Mesodermal cell (in vitro differentiated cells): ENCODE measurements around the gene DYNLT1.
"Not testable (repeated sequence)": the region's sequence is repeated elsewhere in the genome, so short reads cannot be mapped to it uniquely, and the experiment has no call there.

Experiments
- H3K27ac ChIP-seq: 2 replicates; pipeline ENCODE4 v1.7.0; 2013; ENCODE audit warnings: mild to moderate bottlenecking, low read depth, low read length, moderate library complexity; ENCODE audit not compliant: severe bottlenecking
- H3K36me3 ChIP-seq: 2 replicates; pipeline ENCODE4 v1.7.1; 2013; ENCODE audit warnings: mild to moderate bottlenecking, low read length, moderate library complexity; ENCODE audit not compliant: control insufficient read depth, insufficient read depth
- H3K4me1 ChIP-seq: one replicate; pipeline ENCODE4 v1.7.1; 2013; ENCODE audit warnings: mild to moderate bottlenecking, low read length; ENCODE audit not compliant: insufficient read depth, control insufficient read depth, poor library complexity, severe bottlenecking
- H3K4me3 ChIP-seq: 2 replicates; pipeline ENCODE4 v1.7.0; 2013; ENCODE audit warnings: low read length, control low read depth, mild to moderate bottlenecking; ENCODE audit not compliant: insufficient read depth, poor library complexity, severe bottlenecking; ENCODE audit errors: extremely low read depth
- H3K9me3 ChIP-seq: 2 replicates; pipeline ENCODE4 v1.7.1; 2013; ENCODE audit warnings: mild to moderate bottlenecking, low read length, moderate library complexity; ENCODE audit not compliant: control insufficient read depth
- WGBS, 2 experiments: methylation state at CpG; one replicate each; pipeline ENCODE4 v1.1.5; 2013; ENCODE audit warnings: missing lambda C conversion rate in 2 of 2; ENCODE audit not compliant: insufficient coverage in 2 of 2; 5-methylcytosine and 5-hydroxymethylcytosine counted together

The DYNLT1 gene

DNA sequence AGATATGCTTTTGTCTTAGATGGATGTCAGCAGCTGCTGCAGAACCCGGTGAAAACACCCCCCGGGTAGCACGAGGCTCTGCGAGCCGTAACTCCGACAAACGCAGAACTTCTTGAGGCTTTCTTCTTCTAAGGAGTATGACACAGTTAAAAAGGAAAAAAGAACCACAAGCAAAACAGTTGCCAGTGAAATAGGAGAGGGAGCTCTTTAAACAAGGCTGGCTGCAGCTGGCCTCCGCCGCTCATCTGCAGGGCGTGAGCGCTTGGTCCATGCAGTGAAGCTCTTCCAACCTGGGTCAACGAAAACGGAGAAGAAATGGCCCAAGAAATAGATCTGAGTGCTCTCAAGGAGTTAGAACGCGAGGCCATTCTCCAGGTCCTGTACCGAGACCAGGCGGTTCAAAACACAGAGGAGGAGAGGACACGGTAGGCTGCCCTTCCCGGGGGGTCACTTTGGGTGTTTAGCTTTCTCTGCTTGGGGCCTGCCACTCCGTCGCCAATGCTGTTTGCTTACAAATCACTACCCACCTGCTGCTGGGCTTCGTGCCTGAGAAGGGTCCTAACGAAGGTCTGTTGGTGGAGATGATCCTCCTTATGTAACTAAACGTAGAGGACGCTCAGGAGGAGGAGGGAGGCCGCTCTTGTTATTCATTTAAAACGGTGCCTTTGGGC, 18.5 kb upstream of the DYNLT1 start:
- no peaks in the 10 kb centered on the region for H3K4me1 ChIP-seq
- no peak overlapping the region for H3K4me3 ChIP-seq
- no peak overlapping the region for H3K27ac ChIP-seq
- no peaks in the 10 kb centered on the region for H3K36me3 ChIP-seq
- WGBS, 2 experiments = 72 to 76% methylated on average over 25 to 26 of the region's 27 CpGs
- H3K9me3 ChIP-seq = no peaks in the 10 kb centered on the region

DNA sequence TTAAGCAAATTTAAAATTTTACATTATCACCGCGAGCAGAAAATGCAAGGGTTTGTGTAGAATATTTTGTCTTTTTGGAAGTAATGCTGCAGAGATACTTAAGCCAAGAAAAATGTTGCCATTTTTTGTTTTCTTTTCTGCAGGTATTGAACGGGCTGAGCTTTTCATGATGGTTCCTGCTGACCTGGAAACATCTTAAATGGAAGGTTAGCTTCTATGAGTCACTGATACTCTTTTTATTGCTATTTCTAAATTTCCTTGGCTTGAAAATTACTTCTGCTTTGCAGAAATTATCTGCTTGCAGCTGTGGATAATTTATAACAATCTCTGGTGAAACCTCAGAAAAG, 18.0 kb upstream of the DYNLT1 start:
- Histone ChIP-seq H3K36me3 (no peaks in the 10 kb centered on the region), H3K9me3 (no peaks in the 10 kb centered on the region), H3K4me3 (no peak overlapping the region), H3K4me1 (no peaks in the 10 kb centered on the region), H3K27ac (no peak overlapping the region)
- 100% methylated on average over 1 of the region's 3 CpGs; no CpG with 5 or more reads in 1 of the 2 experiments for WGBS, 2 experiments

DNA sequence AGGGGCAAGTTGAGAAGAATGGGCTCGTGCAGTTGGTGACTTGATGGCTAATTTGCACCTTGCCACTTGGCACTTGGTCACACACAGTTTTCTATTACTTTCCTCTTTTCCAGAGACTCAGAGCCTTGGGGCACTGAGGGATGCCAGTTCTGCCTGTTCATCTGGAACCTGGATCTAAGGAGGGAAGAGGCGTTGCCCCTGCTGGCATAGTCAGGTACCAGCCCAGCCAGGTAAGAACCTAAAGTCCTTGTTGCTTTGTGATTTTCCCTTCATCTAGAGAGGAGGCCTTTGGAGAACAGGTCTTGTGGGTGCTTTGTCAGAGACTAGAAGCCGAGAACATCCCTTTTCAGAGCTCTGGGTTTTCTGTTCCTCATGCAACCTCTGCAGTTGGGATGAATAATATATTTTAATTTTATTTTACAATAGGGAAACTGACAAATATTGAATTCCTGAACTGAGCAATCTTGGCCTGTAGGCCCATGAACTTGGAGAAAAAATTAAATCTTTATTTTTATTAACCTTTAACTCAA, 16.7 kb upstream of the DYNLT1 start:
- H3K9me3 ChIP-seq = no peaks in the 10 kb centered on the region
- no peaks in the 10 kb centered on the region for H3K4me1 ChIP-seq
- no peak overlapping the region for H3K27ac ChIP-seq
- H3K4me3 ChIP-seq = no peak overlapping the region
- no peaks in the 10 kb centered on the region for H3K36me3 ChIP-seq
- 89 to 93% methylated on average over 2 of the region's 3 CpGs for WGBS, 2 experiments

DNA sequence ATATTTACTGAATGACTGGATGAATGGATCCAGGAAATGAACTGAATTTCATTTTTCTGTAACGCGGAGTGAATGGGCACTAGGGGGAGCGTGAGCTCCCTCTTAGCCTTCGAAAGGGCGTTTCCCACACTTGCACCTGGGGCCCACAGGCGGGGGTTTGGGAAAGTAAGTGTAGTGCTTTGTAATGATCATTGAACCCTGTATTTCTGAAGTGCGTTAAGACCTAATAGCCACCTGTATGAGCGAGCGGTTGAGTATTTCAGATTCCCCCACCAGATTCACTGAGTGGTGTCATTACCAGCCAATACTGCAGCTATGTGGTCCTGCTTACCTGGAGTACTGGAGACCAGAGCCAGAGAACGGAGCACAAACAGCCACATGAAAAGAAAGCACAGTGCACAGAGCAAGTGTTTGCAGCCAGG, 15.8 kb upstream of the DYNLT1 start:
- no peaks in the 10 kb centered on the region for H3K36me3 ChIP-seq
- no peak overlapping the region for H3K4me3 ChIP-seq
- no peaks in the 10 kb centered on the region for H3K9me3 ChIP-seq
- peaks cover 2% of the 10 kb centered on the region for H3K4me1 ChIP-seq
- 53 to 65% methylated on average over 9 to 10 of the region's 10 CpGs for WGBS, 2 experiments
- H3K27ac ChIP-seq = no peak overlapping the region

GRCh38 chr6:158656986-158657385, 12.4 kb upstream of the DYNLT1 start:
- not testable (repeated sequence) for H3K4me3 ChIP-seq, H3K36me3 ChIP-seq, H3K9me3 ChIP-seq, H3K27ac ChIP-seq
- whole genome bisulfite sequencing, 2 experiments = 76 to 84% methylated on average over 6 to 9 of the region's 9 CpGs
- peaks cover 22% of the 10 kb centered on the region for H3K4me1 ChIP-seq

- no peak overlapping the region for H3K4me3 ChIP-seq
- no peaks in the 10 kb centered on the region for H3K9me3 ChIP-seq
- H3K27ac ChIP-seq = no peak overlapping the region
- H3K36me3 ChIP-seq = no peaks in the 10 kb centered on the region
- peaks cover 22% of the 10 kb centered on the region for H3K4me1 ChIP-seq
- WGBS, 2 experiments = 90 to 91% methylated on average over 13 to 21 of the region's 22 CpGs
Measured at GRCh38 chr6:158655569-158656450, 11.3 kb upstream of the DYNLT1 start.

GRCh38 chr6:158654960-158655489, 10.5 kb upstream of the DYNLT1 start:
- 94 to 100% methylated on average over 3 to 4 of the region's 10 CpGs for WGBS, 2 experiments
- no peaks in the 10 kb centered on the region for H3K36me3 ChIP-seq
- peak overlapping the region; percentile 85 for H3K27ac ChIP-seq
- peaks cover 23% of the 10 kb centered on the region for H3K4me1 ChIP-seq
- H3K4me3 ChIP-seq = no peak overlapping the region
- no peaks in the 10 kb centered on the region for H3K9me3 ChIP-seq

GRCh38 chr6:158654498-158654897, 10.0 kb upstream of the DYNLT1 start:
- H3K4me3 ChIP-seq = no peak overlapping the region
- 84 to 86% methylated on average over 3 of the region's 6 CpGs for WGBS, 2 experiments
- H3K27ac ChIP-seq = peak overlapping the region; percentile 85
- peaks cover 29% of the 10 kb centered on the region for H3K4me1 ChIP-seq
- no peaks in the 10 kb centered on the region for H3K9me3 ChIP-seq
- H3K36me3 ChIP-seq = no peaks in the 10 kb centered on the region

DNA sequence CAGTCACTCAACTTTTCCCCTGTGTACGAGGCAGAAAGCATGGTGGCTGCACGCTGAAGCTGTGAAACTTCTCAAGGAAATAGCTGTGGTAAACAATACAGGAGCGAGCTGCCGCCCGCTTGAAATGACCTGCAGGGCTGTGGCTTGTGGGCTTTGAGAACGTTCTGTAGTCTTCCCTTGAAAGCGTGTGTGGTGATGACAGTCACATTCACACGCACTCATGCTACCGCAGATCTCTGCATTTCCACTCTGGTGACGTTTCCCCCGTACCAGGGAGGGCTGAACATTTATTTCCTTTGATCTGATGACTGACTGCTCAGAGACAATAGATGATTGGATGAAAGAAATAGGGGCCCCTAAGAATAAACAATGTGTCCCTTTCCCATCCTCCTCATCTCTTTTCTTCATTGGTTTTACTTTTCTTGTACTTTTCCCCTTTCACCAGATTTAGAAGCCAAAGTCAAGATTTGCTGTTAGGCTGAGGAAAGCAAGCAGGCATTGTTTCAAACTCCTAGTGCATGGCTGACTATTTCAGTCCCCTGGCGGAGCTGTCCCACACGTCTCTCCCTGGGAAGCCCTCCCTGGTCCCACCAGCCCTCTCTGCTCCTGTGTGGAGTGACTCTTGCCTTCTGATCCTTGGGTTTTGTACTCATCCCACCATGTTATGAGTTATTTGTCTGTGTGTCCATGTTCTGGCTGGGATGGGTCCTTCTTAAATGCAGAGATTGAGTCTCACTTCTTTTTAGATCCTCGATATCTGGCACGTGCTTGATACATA, 9.2 kb upstream of the DYNLT1 start:
- peak overlapping the region; percentile 85 for H3K27ac ChIP-seq
- no peaks in the 10 kb centered on the region for H3K36me3 ChIP-seq
- no peak overlapping the region for H3K4me3 ChIP-seq
- peaks cover 35% of the 10 kb centered on the region for H3K4me1 ChIP-seq
- 90 to 92% methylated on average over 11 to 14 of the region's 15 CpGs for WGBS, 2 experiments
- no peaks in the 10 kb centered on the region for H3K9me3 ChIP-seq

DNA sequence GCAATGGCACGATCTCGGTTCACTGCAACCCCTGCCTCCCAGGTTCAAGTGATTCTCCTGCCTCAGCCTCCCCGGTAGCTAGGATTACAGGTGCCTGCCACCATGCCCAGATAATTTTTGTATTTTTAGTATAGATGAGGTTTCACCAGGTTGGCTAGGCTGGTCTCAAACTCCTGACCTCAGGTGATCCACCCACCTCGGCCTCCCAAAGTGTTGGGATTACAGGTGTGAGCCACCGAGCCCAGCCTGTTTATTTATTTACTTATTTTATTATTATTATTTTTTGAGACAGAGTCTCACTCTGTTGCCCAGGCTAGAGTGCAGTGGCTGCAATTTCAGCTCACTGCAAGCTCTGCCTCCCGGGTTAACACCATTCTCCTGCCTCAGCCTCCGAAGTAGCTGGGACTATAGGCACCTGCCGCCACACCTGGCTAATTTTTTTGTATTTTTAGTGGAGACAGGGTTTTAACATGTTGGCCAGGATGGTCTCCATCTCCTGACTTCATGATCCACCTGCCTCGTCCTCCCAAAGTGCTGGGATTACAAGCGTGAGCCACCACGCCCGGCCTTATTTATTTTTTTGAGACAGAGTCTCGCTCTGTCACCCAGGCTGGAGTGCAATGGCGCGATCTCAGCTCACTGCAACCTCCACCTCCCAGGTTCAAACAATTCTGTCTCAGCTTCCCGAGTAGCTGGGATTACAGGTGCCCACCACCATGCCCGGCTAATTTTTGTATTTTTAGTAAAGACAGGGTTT, 7.6 kb upstream of the DYNLT1 start:
- not testable (repeated sequence) for H3K4me3 ChIP-seq, H3K9me3 ChIP-seq, H3K36me3 ChIP-seq, H3K27ac ChIP-seq
- H3K4me1 ChIP-seq = peaks cover 36% of the 10 kb centered on the region
- 87 to 91% methylated on average over 10 to 12 of the region's 17 CpGs for WGBS, 2 experiments
